ENCODE results near the gene GALNT13.

The GALNT13 gene

GRCh38 chr2:154324601-154325000, 452.9 kb downstream of the GALNT13 start:
- Histone ChIP-seq H2BK15ac (ENCODE audit: low read length) (no peak overlapping the region), H3K18ac (ENCODE audit: low read length) (no peak overlapping the region), H3K79me1 (ENCODE audit: low read depth, low read length) (no peaks in the 10 kb centered on the region), H3K23ac (ENCODE audit: low read depth, low read length, poor library complexity) (no peak overlapping the region), H3K4me1 (ENCODE audit: control insufficient read depth in 2 of 2, insufficient read depth in 1 of 2, low read depth in 1 of 2, low read length in 2 of 2) (no peaks in the 10 kb centered on the region), H3K4me2 (ENCODE audit: insufficient read depth, low read length, poor library complexity, severe bottlenecking) (no peak overlapping the region), H4K91ac (ENCODE audit: low read depth, low read length, poor library complexity) (no peak overlapping the region), H3K4ac (ENCODE audit: low read length) (no peak overlapping the region), H3K9me3 (replicated peaks in 1 of 2; ENCODE audit: control insufficient read depth in 2 of 2, insufficient read depth in 1 of 2, low read depth in 1 of 2, low read length in 2 of 2) (no peaks in the 10 kb centered on the region), H2AK5ac (ENCODE audit: low read depth, low read length) (no peak overlapping the region), H4K8ac (ENCODE audit: low read depth, low read length) (no peak overlapping the region), H2BK5ac (ENCODE audit: low read length) (no peak overlapping the region), H3K4me3 (ENCODE audit: low read length in 2 of 2) (no peak overlapping the region), H3K9ac (ENCODE audit: low read depth, low read length, poor library complexity) (no peak overlapping the region), H3K14ac (ENCODE audit: low read length) (no peak overlapping the region), H3K36me3 (replicated peaks in 1 of 2; ENCODE audit: control insufficient read depth in 2 of 2, insufficient read depth in 2 of 2, low read length in 2 of 2) (no peaks in the 10 kb centered on the region), H2BK12ac (ENCODE audit: low read length) (no peak overlapping the region), H2BK120ac (ENCODE audit: low read depth, low read length) (no peak overlapping the region), H3K27me3 (ENCODE audit: control insufficient read depth in 3 of 3, insufficient read depth in 3 of 3, low read depth in 1 of 3, low read length in 3 of 3) (no peaks in the 10 kb centered on the region), H2AFZ (ENCODE audit: low read length) (no peak overlapping the region), H3K27ac (replicated peaks; ENCODE audit: low read length) (no peak overlapping the region)
- WGBS, 2 donors (ENCODE audit: extremely low coverage in 2 of 2, insufficient read length in 2 of 2, insufficient replicate concordance in 1 of 2): no CpG with 5 or more reads among the region's 2 CpGs
- no peak for DNase-seq (ENCODE audit: low spot score)

- Histone ChIP-seq H2BK5ac (ENCODE audit: low read length) (no peak overlapping the region), H3K9me3 (replicated peaks in 1 of 2; ENCODE audit: control insufficient read depth in 2 of 2, insufficient read depth in 1 of 2, low read depth in 1 of 2, low read length in 2 of 2) (no peaks in the 10 kb centered on the region), H4K91ac (ENCODE audit: low read depth, low read length, poor library complexity) (no peak overlapping the region), H2AFZ (ENCODE audit: low read length) (no peak overlapping the region), H4K8ac (ENCODE audit: low read depth, low read length) (no peak overlapping the region), H3K36me3 (replicated peaks in 1 of 2; ENCODE audit: control insufficient read depth in 2 of 2, insufficient read depth in 2 of 2, low read length in 2 of 2) (no peaks in the 10 kb centered on the region), H2BK15ac (ENCODE audit: low read length) (no peak overlapping the region), H3K23ac (ENCODE audit: low read depth, low read length, poor library complexity) (no peak overlapping the region), H3K27me3 (ENCODE audit: control insufficient read depth in 3 of 3, insufficient read depth in 3 of 3, low read depth in 1 of 3, low read length in 3 of 3) (no peaks in the 10 kb centered on the region), H2BK120ac (ENCODE audit: low read depth, low read length) (no peak overlapping the region), H3K4me3 (ENCODE audit: low read length in 2 of 2) (no peak overlapping the region), H3K14ac (ENCODE audit: low read length) (no peak overlapping the region), H3K79me1 (ENCODE audit: low read depth, low read length) (no peaks in the 10 kb centered on the region), H3K4me2 (ENCODE audit: insufficient read depth, low read length, poor library complexity, severe bottlenecking) (no peak overlapping the region), H3K18ac (ENCODE audit: low read length) (no peak overlapping the region), H3K27ac (replicated peaks; ENCODE audit: low read length) (no peak overlapping the region), H3K4me1 (ENCODE audit: control insufficient read depth in 2 of 2, insufficient read depth in 1 of 2, low read depth in 1 of 2, low read length in 2 of 2) (peaks cover 0 to 5% of the 10 kb centered on the region in 2 donors), H3K4ac (ENCODE audit: low read length) (no peak overlapping the region), H2BK12ac (ENCODE audit: low read length) (no peak overlapping the region), H2AK5ac (ENCODE audit: low read depth, low read length) (no peak overlapping the region), H3K9ac (ENCODE audit: low read depth, low read length, poor library complexity) (no peak overlapping the region)
- no CpG with 5 or more reads among the region's 1 CpG for WGBS, 2 donors (ENCODE audit: extremely low coverage in 2 of 2, insufficient read length in 2 of 2, insufficient replicate concordance in 1 of 2)
- DNase-seq (ENCODE audit: low spot score): no peak
These were observed 457.8 kb downstream of the GALNT13 start for GRCh38 chr2:154329510-154329909.

GRCh38 chr2:154331784-154332183, 460.1 kb downstream of the GALNT13 start:
- Histone ChIP-seq H3K14ac (ENCODE audit: low read length) (no peak overlapping the region), H2BK15ac (ENCODE audit: low read length) (no peak overlapping the region)
- no CpG with 5 or more reads among the region's 1 CpG for WGBS, 2 donors (ENCODE audit: extremely low coverage in 2 of 2, insufficient read length in 2 of 2, insufficient replicate concordance in 1 of 2)

GRCh38 chr2:154336201-154336600, 464.5 kb downstream of the GALNT13 start:
- Histone ChIP-seq H2BK120ac (ENCODE audit: low read depth, low read length) (no peak overlapping the region), H3K14ac (ENCODE audit: low read length) (no peak overlapping the region), H3K4me2 (ENCODE audit: insufficient read depth, low read length, poor library complexity, severe bottlenecking) (no peak overlapping the region), H3K23ac (ENCODE audit: low read depth, low read length, poor library complexity) (no peak overlapping the region), H3K18ac (ENCODE audit: low read length) (no peak overlapping the region), H4K91ac (ENCODE audit: low read depth, low read length, poor library complexity) (no peak overlapping the region), H3K27me3 (ENCODE audit: control insufficient read depth in 3 of 3, insufficient read depth in 3 of 3, low read depth in 1 of 3, low read length in 3 of 3) (no peaks in the 10 kb centered on the region), H3K4me1 (ENCODE audit: control insufficient read depth in 2 of 2, insufficient read depth in 1 of 2, low read depth in 1 of 2, low read length in 2 of 2) (peaks cover 3 to 9% of the 10 kb centered on the region in 2 donors), H4K8ac (ENCODE audit: low read depth, low read length) (no peak overlapping the region), H3K4ac (ENCODE audit: low read length) (no peak overlapping the region), H3K4me3 (ENCODE audit: low read length in 2 of 2) (no peak overlapping the region), H2AK5ac (ENCODE audit: low read depth, low read length) (no peak overlapping the region), H2BK12ac (ENCODE audit: low read length) (no peak overlapping the region), H3K27ac (replicated peaks; ENCODE audit: low read length) (no peak overlapping the region), H2AFZ (ENCODE audit: low read length) (peak overlapping the region; percentile 5), H3K9me3 (replicated peaks in 1 of 2; ENCODE audit: control insufficient read depth in 2 of 2, insufficient read depth in 1 of 2, low read depth in 1 of 2, low read length in 2 of 2) (no peaks in the 10 kb centered on the region), H3K36me3 (replicated peaks in 1 of 2; ENCODE audit: control insufficient read depth in 2 of 2, insufficient read depth in 2 of 2, low read length in 2 of 2) (no peaks in the 10 kb centered on the region), H2BK15ac (ENCODE audit: low read length) (no peak overlapping the region), H3K79me1 (ENCODE audit: low read depth, low read length) (no peaks in the 10 kb centered on the region), H2BK5ac (ENCODE audit: low read length) (no peak overlapping the region), H3K9ac (ENCODE audit: low read depth, low read length, poor library complexity) (no peak overlapping the region)
- no peak for DNase-seq (ENCODE audit: low spot score)
- no CpG with 5 or more reads among the region's 1 CpG for WGBS, 2 donors (ENCODE audit: extremely low coverage in 2 of 2, insufficient read length in 2 of 2, insufficient replicate concordance in 1 of 2)

More at GRCh38 chr2:154331784-154332183, 460.1 kb downstream of the GALNT13 start:
- DNase-seq (ENCODE audit: low spot score): no peak
- Histone ChIP-seq H3K27me3 (ENCODE audit: control insufficient read depth in 3 of 3, insufficient read depth in 3 of 3, low read depth in 1 of 3, low read length in 3 of 3) (no peaks in the 10 kb centered on the region), H3K27ac (replicated peaks; ENCODE audit: low read length) (no peak overlapping the region), H3K79me1 (ENCODE audit: low read depth, low read length) (no peaks in the 10 kb centered on the region), H3K9me3 (replicated peaks in 1 of 2; ENCODE audit: control insufficient read depth in 2 of 2, insufficient read depth in 1 of 2, low read depth in 1 of 2, low read length in 2 of 2) (no peaks in the 10 kb centered on the region), H3K4me2 (ENCODE audit: insufficient read depth, low read length, poor library complexity, severe bottlenecking) (no peak overlapping the region), H4K91ac (ENCODE audit: low read depth, low read length, poor library complexity) (no peak overlapping the region), H2AFZ (ENCODE audit: low read length) (no peak overlapping the region), H3K4me1 (ENCODE audit: control insufficient read depth in 2 of 2, insufficient read depth in 1 of 2, low read depth in 1 of 2, low read length in 2 of 2) (peaks cover 0 to 9% of the 10 kb centered on the region in 2 donors), H3K18ac (ENCODE audit: low read length) (no peak overlapping the region), H2BK12ac (ENCODE audit: low read length) (no peak overlapping the region), H2BK5ac (ENCODE audit: low read length) (no peak overlapping the region), H3K23ac (ENCODE audit: low read depth, low read length, poor library complexity) (no peak overlapping the region), H4K8ac (ENCODE audit: low read depth, low read length) (no peak overlapping the region), H2BK120ac (ENCODE audit: low read depth, low read length) (no peak overlapping the region), H3K4ac (ENCODE audit: low read length) (no peak overlapping the region), H3K4me3 (ENCODE audit: low read length in 2 of 2) (no peak overlapping the region), H3K9ac (ENCODE audit: low read depth, low read length, poor library complexity) (no peak overlapping the region), H3K36me3 (replicated peaks in 1 of 2; ENCODE audit: control insufficient read depth in 2 of 2, insufficient read depth in 2 of 2, low read length in 2 of 2) (no peaks in the 10 kb centered on the region), H2AK5ac (ENCODE audit: low read depth, low read length) (no peak overlapping the region)
